Raji (cell line): Measurements from ENCODE around the gene BLZF1.

Experiments used
- POLR2A ChIP-seq: IDR thresholded peaks from 2 replicates; pipeline ENCODE4 v1.6.1; 2011; ENCODE audit warnings: low read depth, low read length, control low read depth; ENCODE audit not compliant: insufficient read depth

Gene BLZF1

GRCh38 chr1:169367686-169368405, at the start of gene BLZF1, which contains the start of gene NME7:
Gene BLZF1, plus strand, starts transcription at chr1:169368195. Its CDS starts 1,328 bp downstream, at chr1:169369523.
Gene NME7, minus strand, starts transcription at chr1:169367797. Its CDS starts 87 bp downstream, at chr1:169367710.
- TF ChIP-seq POLR2A: peak; percentile 33; the same call in 1 of the 2 replicates

GRCh38 chr1:169318536-169319244, 49.3 kb upstream of the BLZF1 start:
- no peak for TF ChIP-seq POLR2A

GRCh38 chr1:169321539-169321938, 46.5 kb upstream of the BLZF1 start:
- TF ChIP-seq POLR2A: no peak

GRCh38 chr1:169322138-169322537, 45.9 kb upstream of the BLZF1 start:
- TF ChIP-seq POLR2A: no peak

GRCh38 chr1:169325117-169325516, 42.9 kb upstream of the BLZF1 start:
- TF ChIP-seq POLR2A: no peak

GRCh38 chr1:169326261-169326955, 41.6 kb upstream of the BLZF1 start:
- TF ChIP-seq POLR2A: no peak

- no peak for TF ChIP-seq POLR2A
These were observed 41.1 kb upstream of the BLZF1 start for GRCh38 chr1:169326956-169327268.

GRCh38 chr1:169327875-169328274, 40.1 kb upstream of the BLZF1 start:
- no peak for TF ChIP-seq POLR2A

GRCh38 chr1:169329383-169329782, 38.6 kb upstream of the BLZF1 start:
- no peak for TF ChIP-seq POLR2A

GRCh38 chr1:169330927-169331326, 37.1 kb upstream of the BLZF1 start:
- no peak for TF ChIP-seq POLR2A

GRCh38 chr1:169338617-169339016, 29.4 kb upstream of the BLZF1 start:
- TF ChIP-seq POLR2A: no peak

GRCh38 chr1:169339773-169340172, 28.2 kb upstream of the BLZF1 start:
- TF ChIP-seq POLR2A: no peak

GRCh38 chr1:169340882-169341281, 27.1 kb upstream of the BLZF1 start:
- no peak for TF ChIP-seq POLR2A

GRCh38 chr1:169345511-169345910, 22.5 kb upstream of the BLZF1 start:
- TF ChIP-seq POLR2A: no peak

- no peak for TF ChIP-seq POLR2A
These were observed 21.9 kb upstream of the BLZF1 start for GRCh38 chr1:169346036-169346589.

GRCh38 chr1:169347688-169348382, 20.2 kb upstream of the BLZF1 start:
- TF ChIP-seq POLR2A: no peak
